HG03571 (cell line): ENCODE results near the gene CNTNAP2.

ENCODE experiments used
- ATAC-seq: cut with Tn5 transposase; IDR thresholded peaks from one replicate; pipeline ENCODE4 v1.9.1; 2021; ENCODE audit not compliant: unreplicated experiment

Gene CNTNAP2

DNA sequence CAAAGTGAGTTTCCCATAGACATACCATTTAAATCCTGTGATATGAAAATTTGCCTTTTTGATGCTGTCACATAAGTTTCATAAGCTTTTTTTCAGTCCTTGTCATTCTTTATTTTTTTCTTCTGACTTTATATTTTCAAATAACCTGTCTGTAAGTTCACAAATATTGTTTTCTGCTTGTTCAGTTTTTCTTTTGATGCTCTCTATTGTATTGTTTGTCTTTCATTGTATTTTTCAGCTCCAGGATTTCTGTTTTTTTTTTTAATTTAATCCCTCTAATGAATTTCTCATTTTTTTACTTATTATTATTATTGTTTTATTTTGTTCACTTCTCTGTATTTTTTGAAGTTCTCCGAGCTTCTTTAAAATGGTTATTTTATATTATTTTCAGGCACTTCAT, 623.4 kb downstream of the CNTNAP2 start:
- ATAC-seq: no peak

DNA sequence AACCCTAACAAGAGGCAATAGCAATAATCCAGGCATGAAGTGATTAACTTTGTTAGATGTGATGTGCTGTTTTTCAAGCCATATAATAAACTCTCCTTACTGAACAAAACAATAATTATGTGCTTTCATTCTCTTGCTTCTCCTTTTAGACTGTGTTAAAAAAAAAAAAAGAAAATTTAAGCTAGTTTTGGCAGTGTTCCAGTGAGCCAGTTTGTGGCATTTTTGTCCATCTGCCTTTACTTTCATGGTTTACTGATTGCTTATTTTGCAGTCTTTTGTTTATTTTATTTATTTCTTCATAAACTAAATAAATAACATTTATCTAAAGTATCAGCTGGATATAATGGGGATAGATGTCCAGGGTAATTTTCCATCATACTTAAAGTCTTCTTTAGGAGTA, 625.3 kb downstream of the CNTNAP2 start:
- no peak for ATAC-seq

GRCh38 chr7:146754385-146754784, 637.8 kb downstream of the CNTNAP2 start:
- no peak for ATAC-seq

DNA sequence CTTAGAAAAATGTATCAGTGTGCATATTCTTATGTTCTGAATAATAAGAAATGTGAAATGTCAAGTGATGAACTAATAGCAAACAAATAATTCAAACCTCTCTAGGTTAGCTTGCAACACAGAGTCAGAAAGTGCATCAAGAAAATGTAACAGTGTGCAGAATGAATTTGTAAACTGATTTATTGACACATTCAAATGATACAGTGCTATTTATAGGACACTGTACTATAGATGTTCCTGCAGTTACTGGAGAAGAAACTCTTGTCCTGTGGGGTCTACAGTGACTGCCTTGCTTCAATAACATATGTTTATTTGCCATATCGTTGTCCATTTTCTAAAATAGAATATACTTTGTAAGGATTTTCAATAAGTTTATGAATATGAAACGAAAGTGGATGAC, 639.0 kb downstream of the CNTNAP2 start:
- no peak for ATAC-seq

- no peak for ATAC-seq
Measured at GRCh38 chr7:146764458-146764857, 647.9 kb downstream of the CNTNAP2 start.

DNA sequence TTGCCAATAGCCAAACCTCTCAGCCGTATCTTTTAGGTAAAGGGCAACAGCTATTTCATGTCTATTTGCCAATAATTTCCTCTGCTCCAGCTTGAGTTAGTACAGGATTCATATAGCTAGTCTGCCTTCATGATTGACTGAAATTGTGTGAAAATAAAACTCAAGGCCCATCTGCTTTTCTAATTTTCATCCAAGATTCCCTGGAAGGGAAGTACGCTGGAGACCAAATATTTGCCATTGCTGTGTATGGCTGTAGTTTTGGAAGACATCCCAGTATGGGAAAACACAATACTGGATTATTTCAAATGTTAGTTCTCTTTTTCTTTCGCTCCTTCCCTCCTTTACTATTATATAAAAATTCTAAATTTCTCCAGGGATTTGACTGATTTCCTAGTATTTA, 652.4 kb downstream of the CNTNAP2 start:
- no peak for ATAC-seq

DNA sequence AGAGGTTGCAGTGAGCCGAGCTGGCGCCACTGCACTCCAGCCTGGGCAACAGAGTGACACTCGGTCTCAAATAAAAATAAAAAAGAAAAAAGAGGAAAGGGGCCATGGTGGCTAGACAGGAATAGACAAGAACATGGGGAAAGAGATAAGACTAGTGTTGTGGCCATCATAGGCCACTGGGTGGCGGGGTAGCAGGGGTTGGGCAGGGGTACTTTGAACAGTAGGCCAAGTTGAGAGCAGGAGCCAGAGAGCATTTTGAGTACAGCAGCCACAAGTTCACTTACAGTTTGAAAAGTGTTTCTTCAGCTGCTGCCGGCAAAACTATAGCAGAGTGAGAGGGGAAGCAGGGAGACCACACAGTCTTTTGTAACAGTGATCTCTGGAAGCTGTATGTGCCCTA, 656.0 kb downstream of the CNTNAP2 start:
- no peak for ATAC-seq

GRCh38 chr7:146773506-146773905, 656.9 kb downstream of the CNTNAP2 start:
- ATAC-seq: no peak

DNA sequence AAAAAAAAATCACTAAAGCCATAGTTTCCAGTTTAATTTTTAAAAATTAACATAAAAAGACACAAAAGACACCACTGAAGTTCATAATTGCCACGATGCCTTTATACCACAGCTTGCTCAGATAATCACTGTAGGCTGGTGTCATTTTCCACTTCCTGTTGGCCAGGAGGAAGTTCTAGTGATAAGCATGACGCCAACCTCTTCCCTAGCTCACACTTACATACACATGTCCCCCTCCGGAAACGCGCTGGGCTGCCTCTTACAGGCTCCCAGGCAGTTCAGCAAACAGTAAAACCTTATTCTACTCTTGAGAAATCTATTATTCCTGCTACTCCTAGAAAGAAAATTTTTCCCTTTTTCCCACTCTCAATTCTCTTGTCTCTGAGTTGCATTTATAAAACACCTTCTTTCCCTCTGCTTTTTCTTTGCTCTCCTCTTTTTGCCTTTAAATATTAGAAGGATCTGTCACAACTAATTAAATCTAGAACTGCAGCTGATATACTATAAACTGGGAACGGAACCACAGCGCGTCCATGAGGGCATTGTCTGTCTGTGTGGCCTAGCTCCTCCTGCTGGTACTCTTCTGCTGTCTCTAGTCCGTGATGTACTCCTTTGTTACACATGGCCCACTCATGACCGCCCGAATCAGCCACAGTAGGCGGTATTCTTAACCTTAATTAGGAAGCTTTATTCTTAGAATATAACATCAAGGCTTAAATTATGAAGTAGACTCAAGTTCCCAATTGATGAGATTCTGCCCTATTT, 664.9 kb downstream of the CNTNAP2 start:
- no peak for ATAC-seq

DNA sequence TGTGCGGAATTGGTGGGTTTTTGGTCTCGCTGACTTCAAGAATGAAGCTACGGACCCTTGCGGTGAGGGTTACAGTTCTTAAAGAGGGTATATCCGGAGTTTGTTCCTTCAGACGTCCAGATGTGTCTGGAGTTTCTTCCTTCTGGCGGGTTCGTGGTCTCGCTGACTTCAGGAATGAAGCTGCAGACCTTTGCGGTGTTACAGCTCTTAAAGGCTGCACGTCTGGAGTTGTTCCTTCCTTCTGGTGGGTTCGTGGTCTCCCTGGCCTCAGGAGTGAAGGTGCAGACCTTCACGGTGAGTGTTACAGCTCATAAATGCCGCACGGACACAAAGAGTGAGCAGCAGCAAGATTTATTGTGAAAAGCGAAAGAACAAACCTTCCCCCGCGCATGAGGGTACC, 670.7 kb downstream of the CNTNAP2 start:
- ATAC-seq: no peak

DNA sequence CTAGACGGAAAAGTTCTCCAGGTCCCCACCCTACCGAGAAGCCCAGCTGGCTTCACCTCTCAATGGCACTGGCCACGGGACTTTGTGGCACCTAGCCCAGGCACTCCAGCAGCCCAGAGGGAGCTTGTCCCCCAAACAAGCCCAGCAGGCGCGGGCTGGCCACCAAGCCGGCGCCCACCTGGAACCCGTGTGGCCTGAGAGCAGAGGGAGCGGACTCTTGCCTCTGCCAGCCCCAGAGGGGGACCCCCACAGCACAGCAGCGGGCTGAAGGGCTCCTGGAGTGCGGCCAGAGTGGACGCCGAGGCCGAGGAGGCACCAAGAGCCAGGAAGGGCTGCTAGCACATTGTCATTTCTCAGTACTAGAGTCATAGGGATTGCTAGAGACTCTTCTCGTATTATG, 671.4 kb downstream of the CNTNAP2 start:
- no peak for ATAC-seq

- ATAC-seq: no peak
Measured at GRCh38 chr7:146791344-146792285, 675.0 kb downstream of the CNTNAP2 start.

DNA sequence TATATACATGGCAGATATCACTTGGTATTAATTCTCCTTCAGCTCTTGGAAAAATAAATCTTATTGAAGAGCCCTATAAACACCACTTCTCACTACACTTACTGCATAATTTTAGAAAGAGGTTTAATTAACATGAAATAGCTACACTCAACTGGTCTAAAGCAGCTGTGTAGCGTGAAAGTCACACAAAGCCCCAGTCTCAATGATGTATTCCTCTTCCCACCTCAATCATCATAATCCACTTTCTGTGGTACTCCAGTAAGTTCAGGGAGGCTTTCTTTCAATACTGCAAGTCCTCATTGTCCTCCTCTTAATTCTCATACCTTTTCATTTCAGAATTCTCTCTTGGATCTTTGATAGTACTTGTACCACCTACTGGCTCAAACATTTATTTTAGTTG, 688.0 kb downstream of the CNTNAP2 start:
- ATAC-seq: no peak

DNA sequence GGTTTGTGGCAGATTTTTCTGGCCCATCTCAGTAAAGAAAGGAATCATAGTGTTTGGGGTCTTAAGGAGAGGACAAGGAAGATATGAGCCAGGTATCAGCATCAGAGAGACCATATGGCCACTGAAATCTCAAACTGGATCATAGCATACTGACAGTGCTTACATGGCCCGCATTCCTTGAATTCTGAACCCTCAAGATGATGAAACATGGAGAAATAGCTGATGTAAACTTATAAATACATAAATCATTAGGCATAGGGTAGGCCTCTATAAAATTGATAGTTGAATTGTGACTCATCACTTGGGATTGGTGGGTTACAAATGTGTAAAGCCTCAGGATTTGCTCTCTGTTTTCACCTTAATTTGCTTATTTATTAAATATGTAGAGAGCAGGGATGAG, 688.5 kb downstream of the CNTNAP2 start:
- no peak for ATAC-seq

DNA sequence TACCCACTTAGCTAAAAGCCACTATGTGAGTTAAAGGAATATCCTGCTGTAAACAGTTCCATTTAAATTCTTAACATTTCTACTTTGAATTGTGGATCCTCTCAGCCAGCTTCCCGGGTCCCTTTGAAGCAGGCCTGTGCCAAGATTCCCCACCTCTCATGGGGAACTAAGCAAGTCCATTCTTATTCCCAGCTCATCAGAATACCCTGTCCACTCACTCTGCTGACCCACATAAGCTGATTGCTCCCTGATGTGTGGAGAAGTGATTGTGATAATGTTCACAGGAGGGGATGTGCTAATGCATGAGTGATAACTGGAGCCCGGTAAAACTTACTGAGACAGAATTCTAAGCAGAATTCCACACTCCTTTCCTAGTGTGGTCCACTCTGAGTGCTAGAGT, 709.7 kb downstream of the CNTNAP2 start:
- ATAC-seq: no peak

DNA sequence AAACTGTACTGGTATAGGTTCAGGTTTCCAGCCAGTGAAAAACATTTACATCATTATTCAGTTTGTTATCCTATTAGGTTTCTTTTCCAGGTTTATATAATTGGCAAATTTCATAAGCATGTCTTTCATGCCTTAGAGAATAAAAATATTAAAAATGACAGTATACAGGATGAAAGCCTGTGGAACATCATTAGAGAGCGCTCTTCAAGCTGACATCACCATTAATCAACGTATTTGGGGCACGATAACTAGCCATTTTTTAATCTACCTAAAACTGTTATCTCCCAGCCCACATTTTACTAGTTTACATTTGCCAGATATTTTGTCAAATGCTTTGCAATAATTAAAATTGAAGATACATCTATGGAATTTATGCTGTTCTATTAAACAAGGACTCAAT, 714.1 kb downstream of the CNTNAP2 start:
- ATAC-seq: no peak

DNA sequence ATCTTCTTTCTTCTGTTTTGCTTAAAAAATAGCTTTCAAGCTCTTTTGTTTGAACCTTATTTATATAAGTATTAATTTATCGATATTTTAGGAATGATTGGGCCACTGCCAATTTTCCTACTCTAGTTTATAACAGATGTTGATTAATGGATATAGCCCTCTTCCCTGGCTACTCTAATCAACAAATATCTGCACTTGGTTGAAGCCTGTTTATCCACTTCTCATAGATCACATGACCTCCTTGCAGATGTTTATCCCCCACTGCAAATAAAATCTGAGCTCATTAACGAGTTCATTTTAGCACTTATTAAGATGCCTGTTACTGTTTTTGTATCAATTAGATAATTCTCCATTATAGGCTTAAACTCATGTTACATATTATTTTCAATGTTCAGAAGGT, 715.3 kb downstream of the CNTNAP2 start:
- no peak for ATAC-seq

- ATAC-seq: no peak
Measured at GRCh38 chr7:146844405-146844804, 727.8 kb downstream of the CNTNAP2 start.

DNA sequence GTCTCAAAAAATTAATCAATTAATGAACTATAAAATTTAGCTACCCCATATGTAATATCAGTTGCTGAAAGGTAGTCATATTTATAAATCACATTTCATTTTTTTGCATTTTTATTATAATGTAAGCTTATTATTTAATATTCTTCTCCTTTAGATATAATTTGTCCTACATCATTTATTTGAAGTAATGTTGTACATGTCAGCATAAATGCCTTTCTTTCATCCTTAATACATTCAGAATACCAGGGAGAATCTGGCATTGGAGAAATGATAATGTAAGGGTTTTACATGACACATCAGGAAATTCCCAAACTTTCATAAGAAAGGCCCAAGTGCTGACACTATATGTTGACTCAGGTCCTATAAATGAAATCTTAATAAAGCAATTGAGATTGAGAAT, 742.1 kb downstream of the CNTNAP2 start:
- no peak for ATAC-seq

- ATAC-seq: no peak
Measured at GRCh38 chr7:146861701-146862100, 745.1 kb downstream of the CNTNAP2 start.

- no peak for ATAC-seq
Measured at GRCh38 chr7:146862415-146862814, 745.8 kb downstream of the CNTNAP2 start.

DNA sequence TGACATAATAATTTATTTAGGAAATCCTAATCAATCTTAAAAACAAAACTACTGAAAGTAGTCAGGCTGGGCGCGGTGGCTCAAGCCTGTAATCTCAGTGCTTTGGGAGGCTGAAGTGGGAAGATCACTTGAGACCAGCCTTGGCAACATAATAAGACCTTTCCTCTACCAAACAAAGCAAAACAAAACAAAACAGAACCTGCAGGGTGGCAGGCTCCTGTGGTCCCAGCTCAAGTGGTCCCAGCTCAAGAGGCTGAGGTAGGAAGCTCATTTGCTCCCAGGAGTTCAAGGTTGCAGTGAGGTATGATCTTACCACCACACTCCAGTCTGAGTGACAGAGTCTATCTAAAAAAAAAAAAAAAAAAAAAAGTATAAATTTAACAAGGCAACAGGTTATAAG, 748.0 kb downstream of the CNTNAP2 start:
- ATAC-seq: no peak
